GM12878 (cell line): Measurements from ENCODE around the gene LARP7. TPM values are rescaled to one million over a fixed set of nuclear protein-coding genes. Genes with fewer than 3 reads are reported as not detected.

ENCODE experiments used
- BCL11A ChIP-seq: IDR thresholded peaks from 2 replicates; pipeline ENCODE4 v1.6.1; 2011; ENCODE audit warnings: low read depth, low read length
- CBX5 ChIP-seq: sonication (generic); IDR thresholded peaks from 2 replicates; pipeline ENCODE4 v1.6.1; 2016; ENCODE audit warnings: low read depth, moderate library complexity, mild to moderate bottlenecking, inconsistent platforms
- CREM ChIP-seq: IDR thresholded peaks from 2 replicates; pipeline ENCODE4 v1.6.1; 2014; ENCODE audit warnings: antibody characterized with exemption, low read depth
- ETV6 ChIP-seq, 2 experiments: fragments of 450-650 bp in 1 of 2; IDR thresholded peaks in 1 of 2; conservative IDR thresholded peaks in 1 of 2; 2 replicates each; pipeline ENCODE4 v1.6.1; 2014; ENCODE audit warnings: antibody characterized with exemption in 1 of 2, borderline replicate concordance in 1 of 2, low read depth in 1 of 2, mild to moderate bottlenecking in 1 of 2, moderate library complexity in 1 of 2
- GATAD2B ChIP-seq: fragments of 450-650 bp; conservative IDR thresholded peaks from 2 replicates; pipeline ENCODE4 v1.6.1; 2017; ENCODE audit warnings: low read depth, mild to moderate bottlenecking, moderate library complexity
- HDAC6 ChIP-seq: fragments of 200-600 bp; sonication (generic); IDR thresholded peaks from one replicate; pipeline ENCODE4 v1.8.0; 2017; ENCODE audit warnings: antibody characterized with exemption; ENCODE audit not compliant: unreplicated experiment
- HDGF ChIP-seq: fragments of 450-650 bp; IDR thresholded peaks from 2 replicates; pipeline ENCODE4 v1.6.1; 2016; ENCODE audit warnings: antibody characterized with exemption
- JUNB ChIP-seq: IDR thresholded peaks from 2 replicates; pipeline ENCODE4 v1.6.1; 2016; ENCODE audit warnings: antibody characterized with exemption, mild to moderate bottlenecking
- MEF2B ChIP-seq: fragments of 450-650 bp; IDR thresholded peaks from 2 replicates; pipeline ENCODE4 v1.6.1; 2018; ENCODE audit warnings: mild to moderate bottlenecking, moderate library complexity; ENCODE audit not compliant: partially characterized antibody, poor library complexity, severe bottlenecking
- MXI1 ChIP-seq: fragments of 150-350 bp; IDR thresholded peaks from 2 replicates; pipeline ENCODE4 v1.6.1; 2011; ENCODE audit warnings: low read depth, mild to moderate bottlenecking, inconsistent platforms, low read length, improper control_type of control experiment
- MYB ChIP-seq: fragments of 150-350 bp; IDR thresholded peaks from 2 replicates; pipeline ENCODE4 v1.6.1; 2014; ENCODE audit warnings: mild to moderate bottlenecking, low read depth, low read length, borderline replicate concordance
- NBN ChIP-seq: fragments of 450-650 bp; IDR thresholded peaks from 2 replicates; pipeline ENCODE4 v1.6.1; 2016
- POLR2AphosphoS5 ChIP-seq: IDR thresholded peaks from 2 replicates; pipeline ENCODE4 v1.6.1; 2011; ENCODE audit warnings: mild to moderate bottlenecking, low read length, inconsistent platforms
- RFX5 ChIP-seq: IDR thresholded peaks from 2 replicates; pipeline ENCODE4 v1.6.1; 2011; ENCODE audit warnings: low read depth, low read length, improper control_type of control experiment
- SMC3 ChIP-seq: IDR thresholded peaks from 2 replicates; pipeline ENCODE4 v1.6.1; 2011; ENCODE audit warnings: low read length, improper control_type of control experiment, borderline replicate concordance
- SPI1 ChIP-seq: IDR thresholded peaks from 2 replicates; pipeline ENCODE4 v1.6.1; 2011; ENCODE audit warnings: low read depth, mild to moderate bottlenecking, low read length, moderate library complexity, borderline replicate concordance; ENCODE audit not compliant: insufficient read depth
- SREBF1 ChIP-seq: IDR thresholded peaks from 2 replicates; pipeline ENCODE4 v1.6.1; 2012; ENCODE audit warnings: mild to moderate bottlenecking, low read length
- SREBF2 ChIP-seq: IDR thresholded peaks from 2 replicates; pipeline ENCODE4 v1.6.1; 2012; ENCODE audit warnings: mild to moderate bottlenecking, low read length
- STAT3 ChIP-seq: IDR thresholded peaks from 2 replicates; pipeline ENCODE4 v1.6.1; 2011; ENCODE audit warnings: low read depth, low read length, improper control_type of control experiment
- TAF1 ChIP-seq: IDR thresholded peaks from 2 replicates; pipeline ENCODE4 v1.6.1; 2011; ENCODE audit warnings: mild to moderate bottlenecking, low read depth, low read length, borderline replicate concordance
- TCF12 ChIP-seq: IDR thresholded peaks from 2 replicates; pipeline ENCODE4 v1.6.1; 2011; ENCODE audit warnings: low read depth, mild to moderate bottlenecking, low read length
- TCF7 ChIP-seq: IDR thresholded peaks from 2 replicates; pipeline ENCODE4 v1.6.1; 2014; ENCODE audit warnings: antibody characterized with exemption, borderline replicate concordance
- YBX1 ChIP-seq: fragments of 450-650 bp; IDR thresholded peaks from 2 replicates; pipeline ENCODE4 v1.6.1; 2016; ENCODE audit warnings: antibody characterized with exemption
- polyA plus RNA-seq, 11 experiments: library from polyadenylated mRNA; depleted of rRNA in 4 of 11; unstranded in 6 of 11; stranded (reverse) in 5 of 11; fragments of >200 nt; fragmentation: Nextera tagmentation in 4 of 11; fragmentation: Illumina TruSeq in 1 of 11; extraction: Ambion mirVana in 4 of 11; extraction: Trizol in 1 of 11; gene quantifications; 1 replicate in 1 of 11; 2 replicates in 10 of 11; pipeline versions ENCODE4 v1.2.1 to v1.2.3, GENCODE V29; 2011 to 2016; ENCODE audit warnings: inconsistent platforms in 2 of 11, missing spikeins in 2 of 11, low read depth in 1 of 11
- total RNA-seq, 4 experiments: library from RNA; depleted of rRNA in 3 of 4; stranded (reverse); fragments of >200 nt in 3 of 4; fragmentation: Illumina TruSeq in 1 of 4; extraction: Trizol in 1 of 4; gene quantifications; 2 replicates each; pipeline versions ENCODE4 v1.2.1 to v1.2.3, GENCODE V29; 2013 to 2021
- TF ChIP-seq, protein P1 (sequence below): fragments of 450-650 bp; IDR thresholded peaks from 2 replicates; pipeline ENCODE4 v1.6.1; 2017; ENCODE audit warnings: mild to moderate bottlenecking, low read depth, inconsistent platforms; ENCODE audit not compliant: poor library complexity, severe bottlenecking
- TF ChIP-seq, protein P2 (sequence below): fragments of 450-650 bp; IDR thresholded peaks from 2 replicates; pipeline ENCODE4 v1.6.1; 2018; ENCODE audit warnings: mild to moderate bottlenecking, low read depth, moderate library complexity; ENCODE audit not compliant: partially characterized antibody
- TF ChIP-seq, protein P3 (sequence below): IDR thresholded peaks from 2 replicates; pipeline ENCODE4 v1.6.1; 2012; ENCODE audit warnings: low read depth, low read length, improper control_type of control experiment

LARP7 gene
- total and polyA plus RNA-seq, 10 of the 15 experiments (the other 5 are each of a cell fraction or from before 2014, with no cell fraction given), result 27.8 to 107 (median 61.8) TPM

DNA sequence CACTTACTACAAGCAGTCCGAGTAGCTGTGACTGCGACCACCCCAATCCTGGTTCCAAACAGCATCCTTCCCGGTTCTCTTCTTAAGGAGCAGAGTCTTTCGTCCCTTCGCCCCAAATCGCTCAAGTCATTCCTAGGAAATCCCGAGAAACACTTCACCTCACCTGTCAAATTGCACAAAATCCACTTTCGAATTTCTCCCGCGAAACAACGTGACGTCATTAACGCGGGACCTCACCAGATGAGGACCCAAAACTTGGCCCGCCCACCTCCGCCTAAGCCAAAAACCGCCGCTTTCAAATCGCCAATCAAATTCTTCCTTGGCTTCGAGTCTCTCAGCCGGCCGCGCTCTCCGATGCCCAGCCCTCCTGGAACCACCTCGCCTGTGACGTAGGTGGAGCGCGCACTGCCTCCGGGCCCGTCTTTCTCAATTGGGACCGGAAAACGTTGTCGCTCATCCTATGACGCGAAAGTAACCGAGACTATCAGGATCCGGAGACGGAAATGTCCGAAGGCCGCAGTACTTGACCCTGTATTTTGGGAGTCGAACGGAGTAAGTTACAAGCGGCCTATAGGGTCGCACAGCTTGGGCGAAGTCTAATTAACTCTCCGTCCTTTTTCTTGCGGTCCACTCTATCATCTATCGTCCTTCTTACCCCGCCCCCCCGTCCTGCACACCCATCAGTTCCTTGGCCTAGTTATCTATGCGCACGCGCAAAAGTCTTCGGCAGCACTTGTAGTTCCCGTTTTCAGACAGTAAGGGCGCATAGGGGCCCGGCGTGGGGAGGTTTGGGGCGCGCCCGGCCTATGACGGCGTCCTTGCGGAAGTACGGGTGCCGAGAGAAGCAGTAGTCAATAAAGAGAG is at the start of gene LARP7, which contains the start of gene ZGRF1 (continued):
- TF ChIP-seq MEF2B (peak; percentile 44), TAF1 (peak; percentile 60), TCF7 (no peak), HDGF (peak; percentile 84; the same call in 1 of the 2 replicates), HDAC6 (no peak), JUNB (peak; percentile 9; the same call in 1 of the 2 replicates), MYB (no peak), GATAD2B (no peak; the same call in 1 of the 2 replicates), ETV6 (conservative IDR thresholded peaks at IDR 0.05 in 1 of 2, IDR thresholded peaks at IDR 0.05 in 1 of 2; ENCODE audit: borderline replicate concordance in 1 of 2, low read depth in 1 of 2) (peak in 1 of 2 experiments; percentile 43; a peak in 1 of 4 replicates), NBN (peak; percentile 100), BCL11A (no peak), TCF12 (no peak), CREM (peak; percentile 99), CBX5 (peak; percentile 56), STAT3 (0 out of 2 replicates have a peak, but pooled peaks have one; percentile 23), SPI1 (peak; percentile 29; the same call in 1 of the 2 replicates), MXI1 (peak; percentile 88), SREBF1 (no peak), RFX5 (peak; percentile 83), YBX1 (no peak), POLR2AphosphoS5 (peak; percentile 86), SMC3 (no peak), SREBF2 (no peak)
- TF ChIP-seq, protein P1, sequence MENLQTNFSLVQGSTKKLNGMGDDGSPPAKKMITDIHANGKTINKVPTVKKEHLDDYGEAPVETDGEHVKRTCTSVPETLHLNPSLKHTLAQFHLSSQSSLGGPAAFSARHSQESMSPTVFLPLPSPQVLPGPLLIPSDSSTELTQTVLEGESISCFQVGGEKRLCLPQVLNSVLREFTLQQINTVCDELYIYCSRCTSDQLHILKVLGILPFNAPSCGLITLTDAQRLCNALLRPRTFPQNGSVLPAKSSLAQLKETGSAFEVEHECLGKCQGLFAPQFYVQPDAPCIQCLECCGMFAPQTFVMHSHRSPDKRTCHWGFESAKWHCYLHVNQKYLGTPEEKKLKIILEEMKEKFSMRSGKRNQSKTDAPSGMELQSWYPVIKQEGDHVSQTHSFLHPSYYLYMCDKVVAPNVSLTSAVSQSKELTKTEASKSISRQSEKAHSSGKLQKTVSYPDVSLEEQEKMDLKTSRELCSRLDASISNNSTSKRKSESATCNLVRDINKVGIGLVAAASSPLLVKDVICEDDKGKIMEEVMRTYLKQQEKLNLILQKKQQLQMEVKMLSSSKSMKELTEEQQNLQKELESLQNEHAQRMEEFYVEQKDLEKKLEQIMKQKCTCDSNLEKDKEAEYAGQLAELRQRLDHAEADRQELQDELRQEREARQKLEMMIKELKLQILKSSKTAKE, result peak; percentile 68
- TF ChIP-seq, protein P2, sequence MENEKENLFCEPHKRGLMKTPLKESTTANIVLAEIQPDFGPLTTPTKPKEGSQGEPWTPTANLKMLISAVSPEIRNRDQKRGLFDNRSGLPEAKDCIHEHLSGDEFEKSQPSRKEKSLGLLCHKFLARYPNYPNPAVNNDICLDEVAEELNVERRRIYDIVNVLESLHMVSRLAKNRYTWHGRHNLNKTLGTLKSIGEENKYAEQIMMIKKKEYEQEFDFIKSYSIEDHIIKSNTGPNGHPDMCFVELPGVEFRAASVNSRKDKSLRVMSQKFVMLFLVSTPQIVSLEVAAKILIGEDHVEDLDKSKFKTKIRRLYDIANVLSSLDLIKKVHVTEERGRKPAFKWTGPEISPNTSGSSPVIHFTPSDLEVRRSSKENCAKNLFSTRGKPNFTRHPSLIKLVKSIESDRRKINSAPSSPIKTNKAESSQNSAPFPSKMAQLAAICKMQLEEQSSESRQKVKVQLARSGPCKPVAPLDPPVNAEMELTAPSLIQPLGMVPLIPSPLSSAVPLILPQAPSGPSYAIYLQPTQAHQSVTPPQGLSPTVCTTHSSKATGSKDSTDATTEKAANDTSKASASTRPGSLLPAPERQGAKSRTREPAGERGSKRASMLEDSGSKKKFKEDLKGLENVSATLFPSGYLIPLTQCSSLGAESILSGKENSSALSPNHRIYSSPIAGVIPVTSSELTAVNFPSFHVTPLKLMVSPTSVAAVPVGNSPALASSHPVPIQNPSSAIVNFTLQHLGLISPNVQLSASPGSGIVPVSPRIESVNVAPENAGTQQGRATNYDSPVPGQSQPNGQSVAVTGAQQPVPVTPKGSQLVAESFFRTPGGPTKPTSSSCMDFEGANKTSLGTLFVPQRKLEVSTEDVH, result peak; percentile 100
- TF ChIP-seq, protein P3, sequence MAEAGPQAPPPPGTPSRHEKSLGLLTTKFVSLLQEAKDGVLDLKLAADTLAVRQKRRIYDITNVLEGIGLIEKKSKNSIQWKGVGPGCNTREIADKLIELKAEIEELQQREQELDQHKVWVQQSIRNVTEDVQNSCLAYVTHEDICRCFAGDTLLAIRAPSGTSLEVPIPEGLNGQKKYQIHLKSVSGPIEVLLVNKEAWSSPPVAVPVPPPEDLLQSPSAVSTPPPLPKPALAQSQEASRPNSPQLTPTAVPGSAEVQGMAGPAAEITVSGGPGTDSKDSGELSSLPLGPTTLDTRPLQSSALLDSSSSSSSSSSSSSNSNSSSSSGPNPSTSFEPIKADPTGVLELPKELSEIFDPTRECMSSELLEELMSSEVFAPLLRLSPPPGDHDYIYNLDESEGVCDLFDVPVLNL, result peak; percentile 96
